Glomerular visceral epithelial cell (primary cell): ENCODE results near the gene IQGAP3.
"Not testable (repeated sequence)": the region's sequence is repeated elsewhere in the genome, so short reads cannot be mapped to it uniquely, and the experiment has no call there.

ENCODE experiments used
- DNase-seq: peaks from one replicate; pipeline ENCODE4 v3.0.0-alpha.2; 2016; ENCODE audit errors: extremely low spot score

Gene IQGAP3

DNA sequence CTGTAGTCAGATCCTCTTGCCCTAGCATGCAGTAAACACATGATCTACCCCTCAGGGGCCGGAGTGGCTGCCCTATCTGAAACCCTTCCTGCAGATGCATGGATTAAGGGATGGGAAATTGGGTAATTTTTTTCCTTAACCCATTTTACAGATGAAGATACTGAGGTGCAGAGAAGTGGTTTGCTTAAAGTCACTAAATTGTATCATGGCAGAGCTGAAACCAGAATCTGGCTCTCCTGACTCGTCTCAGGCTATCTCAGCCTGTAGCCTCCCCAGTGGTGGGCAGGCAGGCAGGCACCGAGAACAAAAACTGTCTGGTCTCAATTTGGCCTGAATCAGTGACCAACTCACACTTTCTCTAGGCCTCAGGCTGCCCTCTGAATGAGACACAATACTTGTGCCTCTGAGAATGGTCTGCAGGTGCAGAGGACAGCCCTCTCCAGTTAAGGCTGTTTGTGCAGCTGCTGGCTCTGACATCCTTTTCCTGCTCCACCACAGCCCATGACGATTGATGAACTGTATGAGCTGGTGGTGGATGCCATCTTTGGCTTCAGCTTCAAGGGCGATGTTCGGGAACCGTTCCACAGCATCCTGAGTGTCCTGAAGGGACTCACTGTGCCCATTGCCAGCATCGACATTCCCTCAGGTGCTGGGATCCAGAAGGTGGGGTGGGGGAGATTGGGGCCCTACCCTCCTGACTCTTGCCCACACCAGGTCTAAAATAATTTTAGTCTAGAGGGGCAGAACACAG lies 20.7 kb upstream of the IQGAP3 start:
- DNase-seq = no peak

GRCh38 chr1:156592158-156592909 lies 20.0 kb upstream of the IQGAP3 start:
- DNase-seq = no peak

GRCh38 chr1:156591432-156592157 lies 19.2 kb upstream of the IQGAP3 start, which contains the start of gene NAXE:
TSS of gene NAXE (plus strand) at chr1:156591776. CDS start at chr1:156591805, 29 bp downstream.
- peak; percentile 80 for DNase-seq

GRCh38 chr1:156591181-156591431 lies 18.7 kb upstream of the IQGAP3 start:
- DNase-seq = no peak

DNA sequence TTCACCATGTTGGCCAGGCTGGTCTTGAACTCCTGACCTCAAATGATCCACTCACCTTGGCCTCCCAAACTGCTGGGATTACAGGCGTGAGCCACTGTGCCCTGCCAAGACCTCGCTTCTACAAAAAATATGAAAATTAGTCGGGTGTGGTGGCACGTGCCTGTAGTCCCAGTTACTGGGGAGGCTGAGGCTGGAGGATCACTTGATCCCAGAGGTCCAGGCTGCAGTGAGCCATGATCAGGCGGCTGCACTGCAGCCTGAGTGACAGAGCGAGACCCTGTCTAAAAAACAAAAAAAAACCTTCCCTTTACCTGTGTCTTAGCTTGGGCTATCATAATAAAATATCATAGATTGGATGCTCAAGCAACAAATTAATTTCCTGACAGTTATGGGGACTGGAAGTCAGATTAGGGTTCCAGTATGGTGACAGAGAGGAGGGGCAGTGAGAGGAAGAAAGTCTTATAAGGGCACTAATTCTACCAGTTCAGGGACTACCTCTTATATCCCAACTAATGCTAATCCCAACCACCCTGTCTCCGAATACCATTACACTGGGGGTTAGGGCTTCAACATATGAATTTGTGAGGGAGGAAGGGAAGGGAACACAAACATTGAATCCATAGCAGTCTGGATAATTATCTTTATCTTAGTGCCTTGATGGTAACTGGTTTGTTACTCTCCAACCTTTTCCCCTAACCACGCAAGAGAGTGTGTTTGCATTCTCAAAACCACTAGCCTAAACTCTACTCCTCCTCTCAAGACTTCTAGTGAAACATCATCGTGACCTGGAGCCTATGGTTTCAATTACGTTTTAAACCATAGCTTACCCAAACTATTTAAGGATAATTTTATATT lies 18.2 kb upstream of the IQGAP3 start:
- DNase-seq = no peak

- DNase-seq = no peak
Measured at GRCh38 chr1:156589546-156589945, 17.2 kb upstream of the IQGAP3 start.

DNA sequence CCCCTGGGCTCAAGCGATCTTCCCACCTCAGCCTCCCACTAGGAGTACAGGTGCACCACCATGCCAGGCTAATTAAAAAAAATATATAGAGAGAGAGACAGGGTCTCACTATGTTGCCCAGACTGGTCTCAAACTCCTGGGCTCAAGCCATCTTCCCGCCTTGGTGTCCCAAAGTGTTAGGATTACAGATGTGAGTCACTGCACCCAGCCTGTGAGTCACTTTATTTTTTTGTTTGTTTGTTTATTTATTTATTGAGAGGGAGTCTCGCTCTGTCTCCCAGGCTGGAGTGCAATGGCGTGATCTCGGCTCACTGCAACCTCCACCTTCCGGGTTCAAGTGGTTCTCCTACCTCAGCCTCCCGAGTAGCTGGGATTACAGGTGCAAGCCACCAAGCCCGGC lies 15.6 kb upstream of the IQGAP3 start:
- not testable (repeated sequence) for DNase-seq

GRCh38 chr1:156586892-156587477 lies 14.6 kb upstream of the IQGAP3 start:
- no peak for DNase-seq

GRCh38 chr1:156586323-156586722 lies 14.0 kb upstream of the IQGAP3 start:
- DNase-seq = no peak

DNA sequence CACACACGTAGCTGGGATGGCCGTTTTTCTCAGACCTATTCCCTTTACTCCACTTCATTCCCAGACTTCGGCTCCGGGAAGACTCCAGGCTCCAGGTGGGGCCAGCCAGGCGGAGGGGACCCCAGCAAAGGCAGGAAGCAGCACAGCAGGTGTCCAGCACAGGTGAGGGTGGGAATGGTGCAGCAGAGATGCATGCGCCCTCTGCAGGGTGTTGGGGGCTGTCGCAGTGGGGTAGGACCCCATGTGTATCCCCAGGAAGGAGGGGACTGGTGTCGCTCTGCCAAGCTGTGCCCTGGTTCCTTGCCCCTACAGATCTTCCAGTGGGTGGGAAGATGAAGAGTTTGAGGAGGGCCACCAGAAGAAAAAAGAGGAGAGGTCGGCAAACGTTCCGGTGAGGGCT lies 12.4 kb upstream of the IQGAP3 start:
- no peak for DNase-seq

GRCh38 chr1:156583821-156584622 lies 11.7 kb upstream of the IQGAP3 start:
- peak; percentile 85 for DNase-seq

- DNase-seq = no peak
Measured at GRCh38 chr1:156582388-156583017, 10.1 kb upstream of the IQGAP3 start.

GRCh38 chr1:156581661-156582387 lies 9.5 kb upstream of the IQGAP3 start:
- no peak for DNase-seq

DNA sequence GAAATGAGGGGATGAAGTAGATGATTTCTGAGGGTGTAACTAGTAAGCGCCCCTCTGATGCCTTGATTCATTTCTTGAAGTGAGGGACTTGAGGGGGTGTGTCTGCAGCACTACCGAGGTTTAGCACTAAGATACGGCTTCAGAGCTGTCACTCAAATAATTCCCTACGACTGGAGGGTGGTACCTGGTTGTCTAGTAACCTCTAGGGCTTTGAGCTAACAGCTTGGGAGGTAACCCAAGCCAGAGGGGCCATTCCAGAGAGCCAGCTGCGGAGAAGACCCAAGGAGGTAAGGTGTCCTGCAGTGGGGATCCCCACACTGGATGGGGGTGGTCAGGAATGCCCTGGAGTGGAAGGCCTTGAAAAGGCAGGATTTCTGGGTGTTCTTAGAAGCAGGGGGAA lies 7.1 kb upstream of the IQGAP3 start, which contains the start of gene TTC24:
TSS of gene TTC24 (plus strand) at position 252 of the 400 bp plus-strand sequence. CDS start 1,642 bp downstream, outside the sequence.
- DNase-seq = no peak

GRCh38 chr1:156578055-156578454 lies 5.7 kb upstream of the IQGAP3 start:
- DNase-seq = no peak

DNA sequence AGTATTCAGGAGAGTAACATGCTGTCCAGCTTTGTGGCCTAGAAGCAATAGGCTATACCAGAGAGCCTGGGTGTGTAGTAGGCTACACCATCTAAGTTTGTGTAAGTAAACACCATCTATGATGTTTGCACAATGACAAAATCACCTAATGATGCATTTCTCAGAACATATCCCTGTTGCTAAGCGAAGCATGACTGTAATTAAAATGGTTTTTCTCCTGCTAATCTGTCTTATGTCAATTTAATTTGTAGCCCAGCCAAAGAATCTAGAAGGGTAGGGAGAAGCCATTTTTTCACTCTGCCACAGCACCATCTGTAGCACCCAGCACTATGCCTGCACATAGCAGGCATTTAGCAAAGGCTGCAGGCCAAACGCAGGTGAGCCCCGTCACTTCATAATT lies 5.2 kb upstream of the IQGAP3 start:
- DNase-seq = no peak

- DNase-seq = no peak
Measured at GRCh38 chr1:156574039-156574633, 1.8 kb upstream of the IQGAP3 start.

- DNase-seq = no peak
Measured at GRCh38 chr1:156572663-156573018, 276 bp upstream of the IQGAP3 start.

- DNase-seq = peak; percentile 85
Measured at GRCh38 chr1:156571261-156571852, 1.0 kb downstream of the IQGAP3 start.
